Measurements from ENCODE around the gene RGS16.

Gene RGS16

GRCh38 chr1:182608845-182609610, 4.8 kb upstream of the RGS16 start:
- no peak for DNase-seq (ENCODE audit: low read depth)

GRCh38 chr1:182608236-182608635, 4.0 kb upstream of the RGS16 start:
- no peak for DNase-seq (ENCODE audit: low read depth)

GRCh38 chr1:182607566-182607965, 3.4 kb upstream of the RGS16 start:
- DNase-seq (ENCODE audit: low read depth), result no peak

- DNase-seq (ENCODE audit: low read depth), result no peak
Measured at GRCh38 chr1:182603646-182604174, 479 bp downstream of the RGS16 start.

GRCh38 chr1:182602935-182603645, 1.1 kb downstream of the RGS16 start:
- DNase-seq (ENCODE audit: low read depth), result no peak

GRCh38 chr1:182601913-182602312, 2.3 kb downstream of the RGS16 start:
- DNase-seq (ENCODE audit: low read depth), result no peak

- no peak for DNase-seq (ENCODE audit: low read depth)
Measured at GRCh38 chr1:182601416-182601786, 2.8 kb downstream of the RGS16 start.

- DNase-seq (ENCODE audit: low read depth), result no peak
Measured at GRCh38 chr1:182600745-182601415, 3.3 kb downstream of the RGS16 start.

GRCh38 chr1:182600036-182600713, 4.0 kb downstream of the RGS16 start:
- DNase-seq (ENCODE audit: low read depth), result no peak

GRCh38 chr1:182599339-182599738, 4.8 kb downstream of the RGS16 start:
- no peak for DNase-seq (ENCODE audit: low read depth)

GRCh38 chr1:182598296-182598695, 5.9 kb downstream of the RGS16 start:
- DNase-seq (ENCODE audit: low read depth), result no peak

- DNase-seq (ENCODE audit: low read depth), result no peak
Measured at GRCh38 chr1:182596934-182597333, 7.3 kb downstream of the RGS16 start.

GRCh38 chr1:182595641-182596240, 8.4 kb downstream of the RGS16 start:
- no peak for DNase-seq (ENCODE audit: low read depth)

GRCh38 chr1:182589931-182590330, 14.3 kb downstream of the RGS16 start:
- DNase-seq (ENCODE audit: low read depth), result no peak

GRCh38 chr1:182589520-182589919, 14.7 kb downstream of the RGS16 start:
- DNase-seq (ENCODE audit: low read depth), result no peak

GRCh38 chr1:182588500-182589396, 15.4 kb downstream of the RGS16 start, which contains the start of gene RNASEL:
RNASEL (minus strand) TSS chr1:182589256; CDS start chr1:182586806, 2,450 bp downstream.
- DNase-seq (ENCODE audit: low read depth), result no peak

- DNase-seq (ENCODE audit: low read depth), result no peak
Measured at GRCh38 chr1:182587666-182588499, 16.3 kb downstream of the RGS16 start.

GRCh38 chr1:182587093-182587492, 17.1 kb downstream of the RGS16 start:
- no peak for DNase-seq (ENCODE audit: low read depth)

GRCh38 chr1:182586380-182586779, 17.8 kb downstream of the RGS16 start:
- no peak for DNase-seq (ENCODE audit: low read depth)

GRCh38 chr1:182584746-182585145, 19.4 kb downstream of the RGS16 start:
- no peak for DNase-seq (ENCODE audit: low read depth)
